Transverse colon (tissue), 4 donors: ENCODE results near the gene ZBTB20.

Experiments used
- CTCF ChIP-seq, 5 experiments: fragments of 200-600 bp in 3 of 5; fragments of 450-650 bp in 2 of 5; sonication (generic) in 3 of 5; IDR thresholded peaks; 1 replicate in 2 of 5; 2 replicates in 3 of 5; pipeline ENCODE4 v1.5.1; 2016 to 2017; ENCODE audit warnings: antibody characterized with exemption in 5 of 5, inconsistent platforms in 3 of 5, mild to moderate bottlenecking in 2 of 5, moderate library complexity in 1 of 5
- POLR2A ChIP-seq: fragments of 450-650 bp; IDR thresholded peaks from one replicate; pipeline ENCODE4 v1.6.1; 2016; ENCODE audit warnings: antibody characterized with exemption, mild to moderate bottlenecking, moderate library complexity
- POLR2AphosphoS5 ChIP-seq, 3 donors: sonication (generic); formaldehyde crosslinking; IDR thresholded peaks; one replicate each; pipeline ENCODE4 v1.6.1; 2016; ENCODE audit warnings: antibody characterized with exemption in 3 of 3

- TF ChIP-seq CTCF (IDR thresholded peaks at IDR 0.05) (no peak), POLR2AphosphoS5 (IDR thresholded peaks at IDR 0.05) (peak in 1 of 3 donors; percentile 29), POLR2A (no peak)
These were observed 401.5 kb downstream of the ZBTB20 start for GRCh38 chr3:114745322-114746240.
